HepG2 (cell line): ENCODE measurements around the gene STRADA. TPM values are rescaled to one million over a fixed set of nuclear protein-coding genes. Genes with fewer than 3 reads are reported as not detected.

Source experiments
- CEBPB ChIP-seq: IDR thresholded peaks from 2 replicates; pipeline ENCODE4 v1.6.1; 2011; ENCODE audit warnings: low read depth, low read length, improper control_type of control experiment, borderline replicate concordance
- ETV6 ChIP-seq: sonication (generic); formaldehyde crosslinking; conservative IDR thresholded peaks from 2 replicates; pipeline ENCODE4 v1.4.0; 2020; ENCODE audit warnings: missing genetic modification reagents
- GLI4 ChIP-seq: sonication (generic); formaldehyde crosslinking; IDR thresholded peaks from 2 replicates; pipeline ENCODE4 v1.5.1; 2020; ENCODE audit warnings: missing genetic modification reagents, mild to moderate bottlenecking, moderate library complexity, borderline replicate concordance
- GTF3A ChIP-seq: sonication (generic); formaldehyde crosslinking; conservative IDR thresholded peaks from 2 replicates; pipeline ENCODE4 v1.4.0; 2020; ENCODE audit warnings: mild to moderate bottlenecking, missing genetic modification reagents
- HDAC2 ChIP-seq: sonication (generic); formaldehyde crosslinking; IDR thresholded peaks from 2 replicates; pipeline ENCODE4 v1.4.0; 2020; ENCODE audit warnings: missing genetic modification reagents
- HES4 ChIP-seq: sonication (generic); formaldehyde crosslinking; IDR thresholded peaks from 2 replicates; pipeline ENCODE4 v1.9.0; 2021; ENCODE audit warnings: mild to moderate bottlenecking, missing genetic modification reagents, borderline replicate concordance
- HIVEP1 ChIP-seq: sonication (generic); formaldehyde crosslinking; IDR thresholded peaks from 2 replicates; pipeline ENCODE4 v1.4.0; 2020; ENCODE audit warnings: mild to moderate bottlenecking, missing genetic modification reagents
- JARID2 ChIP-seq: sonication (generic); formaldehyde crosslinking; IDR thresholded peaks from 2 replicates; pipeline ENCODE4 v1.8.1; 2023; ENCODE audit warnings: missing genetic modification reagents, inconsistent platforms; ENCODE audit not compliant: insufficient replicate concordance
- STAT6 ChIP-seq: sonication (generic); formaldehyde crosslinking; IDR thresholded peaks from 2 replicates; pipeline ENCODE4 v1.4.0; 2020; ENCODE audit warnings: missing genetic modification reagents, mild to moderate bottlenecking, borderline replicate concordance
- XRCC5 ChIP-seq: fragments of 200-400 bp; formaldehyde crosslinking; optimal IDR thresholded peaks from 2 replicates; pipeline ENCODE3; 2017; ENCODE audit warnings: mild to moderate bottlenecking, low read length
- YEATS4 ChIP-seq: sonication (generic); formaldehyde crosslinking; IDR thresholded peaks from 2 replicates; pipeline ENCODE4 v1.4.0; 2020; ENCODE audit warnings: missing genetic modification reagents, borderline replicate concordance
- ZFP1 ChIP-seq: IDR thresholded peaks from 2 replicates; pipeline ENCODE4 v1.6.1; 2016
- ZNF282 ChIP-seq: fragments of 450-650 bp; IDR thresholded peaks from 2 replicates; pipeline ENCODE4 v1.6.1; 2018; ENCODE audit not compliant: partially characterized antibody
- ZNF343 ChIP-seq: sonication (generic); formaldehyde crosslinking; IDR thresholded peaks from 2 replicates; pipeline ENCODE4 v1.4.0; 2020; ENCODE audit warnings: mild to moderate bottlenecking, missing genetic modification reagents
- ZNF619 ChIP-seq: sonication (generic); formaldehyde crosslinking; IDR thresholded peaks from 2 replicates; pipeline ENCODE4 v1.4.0; 2020; ENCODE audit warnings: mild to moderate bottlenecking, missing genetic modification reagents
- ZNF629 ChIP-seq: sonication (generic); formaldehyde crosslinking; conservative IDR thresholded peaks from 2 replicates; pipeline ENCODE4 v1.5.0; 2020; ENCODE audit warnings: missing genetic modification reagents
- ZNF766 ChIP-seq: sonication (generic); formaldehyde crosslinking; IDR thresholded peaks from 2 replicates; pipeline ENCODE4 v1.5.0; 2020; ENCODE audit warnings: missing genetic modification reagents, borderline replicate concordance
- ZNF781 ChIP-seq: sonication (generic); formaldehyde crosslinking; IDR thresholded peaks from 2 replicates; pipeline ENCODE4 v1.5.1; 2020; ENCODE audit warnings: borderline replicate concordance, mild to moderate bottlenecking, missing genetic modification reagents; ENCODE audit errors: not compliant biosample characterization
- ZNF782 ChIP-seq: sonication (generic); formaldehyde crosslinking; IDR thresholded peaks from 2 replicates; pipeline ENCODE4 v1.4.0; 2020; ENCODE audit warnings: missing genetic modification reagents, mild to moderate bottlenecking, borderline replicate concordance
- ZNF83 ChIP-seq: sonication (generic); formaldehyde crosslinking; IDR thresholded peaks from 2 replicates; pipeline ENCODE4 v1.4.0; 2020; ENCODE audit warnings: missing genetic modification reagents, mild to moderate bottlenecking, borderline replicate concordance
- polyA plus RNA-seq, 8 experiments: library from polyadenylated mRNA; depleted of rRNA in 3 of 8; stranded (reverse) in 7 of 8; unstranded in 1 of 8; fragments of >200 nt; fragmentation: Illumina TruSeq in 4 of 8; extraction: Trizol in 4 of 8; gene quantifications; 2 replicates each; pipeline versions ENCODE4 v1.2.1 to v1.2.3, GENCODE V29; 2011 to 2016; ENCODE audit warnings: low read depth in 4 of 8, missing spikeins in 1 of 8, mixed read lengths in 1 of 8; ENCODE audit not compliant: insufficient read depth in 1 of 8
- total RNA-seq, 5 experiments: library from RNA; depleted of rRNA; stranded (reverse); fragments of >200 nt; fragmentation: Illumina TruSeq; extraction: Trizol; gene quantifications; 2 replicates each; pipeline ENCODE4 v1.2.3, GENCODE V29; 2016; ENCODE audit warnings: low read depth in 1 of 5
- TF ChIP-seq, protein P1 (sequence below): sonication (generic); formaldehyde crosslinking; IDR thresholded peaks from 2 replicates; pipeline ENCODE4 v1.9.0; 2021; ENCODE audit warnings: missing genetic modification reagents, borderline replicate concordance
- TF ChIP-seq, protein P2 (sequence below): sonication (generic); formaldehyde crosslinking; IDR thresholded peaks from 2 replicates; pipeline ENCODE4 v1.8.0; 2022; ENCODE audit warnings: mild to moderate bottlenecking, missing genetic modification reagents, moderate library complexity
- TF ChIP-seq, protein P3 (sequence below): sonication (generic); formaldehyde crosslinking; IDR thresholded peaks from 2 replicates; pipeline ENCODE4 v1.4.0; 2020; ENCODE audit warnings: mild to moderate bottlenecking, missing genetic modification reagents

STRADA gene
- total and polyA plus RNA-seq, 2 of the 13 experiments (the other 11 are each of a cell fraction or from before 2014, with no cell fraction given): 17.6 to 17.9 TPM

DNA sequence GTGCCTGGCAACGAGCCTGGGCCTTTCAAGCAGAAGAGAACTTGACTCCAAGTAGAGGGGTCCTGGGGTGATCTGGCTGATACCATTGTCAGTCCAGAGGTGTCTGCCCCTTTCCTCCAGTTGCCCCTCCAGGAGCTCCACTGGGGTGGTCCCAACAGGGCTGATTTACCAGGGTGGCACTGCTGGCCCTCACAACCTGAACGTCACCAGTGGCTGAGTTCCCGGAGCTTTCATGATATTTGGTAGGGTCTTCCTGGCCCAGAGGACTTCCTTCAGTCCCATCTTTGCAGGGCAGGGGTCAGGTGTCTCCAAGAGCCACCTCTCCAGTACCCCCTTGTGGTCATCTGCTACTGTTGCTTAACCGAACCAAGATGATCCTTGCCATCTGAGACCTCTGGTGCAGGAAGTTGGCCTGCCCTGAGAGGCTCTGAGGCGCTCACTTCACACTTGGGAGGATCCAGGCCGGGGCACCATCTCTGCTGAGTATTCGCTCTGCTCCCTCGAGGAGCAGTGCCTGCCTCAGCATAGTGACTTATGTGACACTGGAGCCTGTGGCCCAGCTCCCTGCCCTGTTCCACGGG lies 45.1 kb downstream of the STRADA start (continued):
- TF ChIP-seq ZNF83: no peak
- no peak for TF ChIP-seq ZNF343 (CRISPR knock-in tag)
- TF ChIP-seq CEBPB: 0 out of 2 replicates have a peak, but pooled peaks have one; percentile 27
- TF ChIP-seq ZNF619 (CRISPR knock-in tag): 0 out of 2 replicates have a peak, but pooled peaks have one; percentile 24
- no peak for TF ChIP-seq ZFP1
- TF ChIP-seq ZNF282: no peak
- TF ChIP-seq, protein P1, sequence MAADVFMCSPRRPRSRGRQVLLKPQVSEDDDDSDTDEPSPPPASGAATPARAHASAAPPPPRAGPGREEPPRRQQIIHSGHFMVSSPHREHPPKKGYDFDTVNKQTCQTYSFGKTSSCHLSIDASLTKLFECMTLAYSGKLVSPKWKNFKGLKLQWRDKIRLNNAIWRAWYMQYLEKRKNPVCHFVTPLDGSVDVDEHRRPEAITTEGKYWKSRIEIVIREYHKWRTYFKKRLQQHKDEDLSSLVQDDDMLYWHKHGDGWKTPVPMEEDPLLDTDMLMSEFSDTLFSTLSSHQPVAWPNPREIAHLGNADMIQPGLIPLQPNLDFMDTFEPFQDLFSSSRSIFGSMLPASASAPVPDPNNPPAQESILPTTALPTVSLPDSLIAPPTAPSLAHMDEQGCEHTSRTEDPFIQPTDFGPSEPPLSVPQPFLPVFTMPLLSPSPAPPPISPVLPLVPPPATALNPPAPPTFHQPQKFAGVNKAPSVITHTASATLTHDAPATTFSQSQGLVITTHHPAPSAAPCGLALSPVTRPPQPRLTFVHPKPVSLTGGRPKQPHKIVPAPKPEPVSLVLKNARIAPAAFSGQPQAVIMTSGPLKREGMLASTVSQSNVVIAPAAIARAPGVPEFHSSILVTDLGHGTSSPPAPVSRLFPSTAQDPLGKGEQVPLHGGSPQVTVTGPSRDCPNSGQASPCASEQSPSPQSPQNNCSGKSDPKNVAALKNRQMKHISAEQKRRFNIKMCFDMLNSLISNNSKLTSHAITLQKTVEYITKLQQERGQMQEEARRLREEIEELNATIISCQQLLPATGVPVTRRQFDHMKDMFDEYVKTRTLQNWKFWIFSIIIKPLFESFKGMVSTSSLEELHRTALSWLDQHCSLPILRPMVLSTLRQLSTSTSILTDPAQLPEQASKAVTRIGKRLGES: no peak
- TF ChIP-seq, protein P2, sequence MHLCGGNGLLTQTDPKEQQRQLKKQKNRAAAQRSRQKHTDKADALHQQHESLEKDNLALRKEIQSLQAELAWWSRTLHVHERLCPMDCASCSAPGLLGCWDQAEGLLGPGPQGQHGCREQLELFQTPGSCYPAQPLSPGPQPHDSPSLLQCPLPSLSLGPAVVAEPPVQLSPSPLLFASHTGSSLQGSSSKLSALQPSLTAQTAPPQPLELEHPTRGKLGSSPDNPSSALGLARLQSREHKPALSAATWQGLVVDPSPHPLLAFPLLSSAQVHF (CRISPR knock-in tag): no peak
- TF ChIP-seq HIVEP1 (CRISPR knock-in tag): no peak
- no peak for TF ChIP-seq GTF3A (CRISPR knock-in tag)
- TF ChIP-seq ETV6: no peak
- no peak for TF ChIP-seq ZNF781 (CRISPR knock-in tag)
- TF ChIP-seq XRCC5: peak; percentile 46
- TF ChIP-seq STAT6: no peak
- TF ChIP-seq ZNF782 (CRISPR knock-in tag): no peak
- TF ChIP-seq, protein P3, sequence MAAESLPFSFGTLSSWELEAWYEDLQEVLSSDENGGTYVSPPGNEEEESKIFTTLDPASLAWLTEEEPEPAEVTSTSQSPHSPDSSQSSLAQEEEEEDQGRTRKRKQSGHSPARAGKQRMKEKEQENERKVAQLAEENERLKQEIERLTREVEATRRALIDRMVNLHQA (CRISPR knock-in tag): no peak
- TF ChIP-seq GLI4: no peak
- no peak for TF ChIP-seq ZNF629 (CRISPR knock-in tag)
- no peak for TF ChIP-seq JARID2 (CRISPR knock-in tag)
- TF ChIP-seq YEATS4 (CRISPR knock-in tag): no peak
- TF ChIP-seq HDAC2 (CRISPR knock-in tag): no peak
- no peak for TF ChIP-seq ZNF766
- peak; percentile 6; the same call in 1 of the 2 replicates for TF ChIP-seq HES4
